GF-D8 (cell line): ENCODE measurements around the gene TARBP1.
A peak's percentile ranks its signal among the peaks of the same experiment; 100 is the strongest.
"Not testable (repeated sequence)": the region's sequence is repeated elsewhere in the genome, so short reads cannot be mapped to it uniquely, and the experiment has no call there.

Experiments
- DNase-seq: peaks from one replicate; lab custom pipeline; 2025; lab: John Stamatoyannopoulos, UW

Gene TARBP1

DNA sequence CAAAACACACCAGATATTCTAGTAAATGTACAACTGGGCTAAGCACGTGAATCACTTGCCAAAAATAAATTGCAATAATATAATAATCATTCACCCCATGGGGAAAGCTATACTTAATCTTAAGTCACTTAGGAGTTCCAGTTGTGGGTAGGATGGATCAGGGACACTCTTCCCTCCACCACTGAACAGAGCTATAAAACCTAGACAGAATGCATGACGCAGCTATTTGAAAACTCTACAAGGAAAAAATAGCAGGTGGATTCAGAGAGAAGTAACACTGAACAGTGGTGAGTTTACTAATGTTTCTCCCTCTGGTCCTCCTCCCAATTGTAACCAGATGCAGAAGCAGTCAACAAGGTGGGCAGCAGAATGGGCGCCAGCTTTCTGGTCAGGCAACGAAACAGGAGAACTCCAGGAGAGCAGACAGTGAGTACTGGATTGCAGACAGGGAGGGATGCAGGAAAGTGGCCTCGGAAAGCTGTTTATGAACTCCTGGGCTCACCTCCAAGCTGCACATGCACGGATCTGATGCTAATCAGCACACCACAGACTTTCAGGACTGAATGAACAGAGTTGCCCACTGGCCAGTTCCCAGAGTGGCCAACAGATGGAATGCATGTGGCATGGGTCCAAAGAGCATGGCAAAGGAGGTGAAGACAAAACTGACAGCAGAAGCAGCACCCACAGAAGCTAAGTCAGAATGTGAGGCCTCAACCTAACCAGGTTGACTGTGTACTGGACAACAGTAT, 41.4 kb downstream of the TARBP1 start:
- DNase-seq, result no peak

DNA sequence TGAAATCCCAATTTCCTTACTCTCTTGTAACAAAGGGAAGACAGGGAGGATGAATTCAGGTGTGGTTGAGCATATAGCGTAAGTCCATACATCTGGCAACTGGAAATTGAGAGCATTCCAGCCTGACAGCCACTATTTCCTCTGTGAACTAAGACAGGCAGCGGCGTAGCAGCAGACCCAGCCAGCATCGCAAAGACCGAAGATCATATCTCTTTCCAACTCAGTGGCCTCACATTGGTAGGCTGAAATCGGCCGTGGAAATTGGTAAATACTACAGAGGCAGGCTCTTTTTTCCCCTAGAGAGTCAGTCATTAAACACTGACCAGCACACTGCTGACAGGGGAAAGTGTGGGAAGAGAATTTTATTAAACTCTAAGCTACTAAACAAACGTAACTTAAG, 43.4 kb downstream of the TARBP1 start:
- DNase-seq, result no peak

DNA sequence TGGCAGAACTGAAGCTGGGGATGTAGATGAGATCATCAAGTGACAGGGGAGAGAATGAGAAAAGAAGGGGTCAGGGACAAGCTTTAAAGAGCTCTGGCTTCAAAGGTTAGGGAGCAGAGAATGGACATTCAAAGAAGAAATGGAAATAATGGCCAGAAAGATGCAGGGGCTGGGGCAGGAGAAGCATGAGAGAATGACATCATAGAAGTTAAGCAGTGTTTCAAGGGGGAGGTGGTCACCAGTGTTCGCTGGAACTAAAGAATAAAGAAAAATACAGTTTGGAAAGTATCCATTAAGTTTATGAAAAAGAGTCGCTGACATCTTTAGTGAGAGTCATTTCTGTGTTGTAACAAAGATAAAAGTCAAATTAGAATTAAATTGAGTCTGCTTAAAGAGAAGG, 44.3 kb downstream of the TARBP1 start:
- DNase-seq, result no peak

DNA sequence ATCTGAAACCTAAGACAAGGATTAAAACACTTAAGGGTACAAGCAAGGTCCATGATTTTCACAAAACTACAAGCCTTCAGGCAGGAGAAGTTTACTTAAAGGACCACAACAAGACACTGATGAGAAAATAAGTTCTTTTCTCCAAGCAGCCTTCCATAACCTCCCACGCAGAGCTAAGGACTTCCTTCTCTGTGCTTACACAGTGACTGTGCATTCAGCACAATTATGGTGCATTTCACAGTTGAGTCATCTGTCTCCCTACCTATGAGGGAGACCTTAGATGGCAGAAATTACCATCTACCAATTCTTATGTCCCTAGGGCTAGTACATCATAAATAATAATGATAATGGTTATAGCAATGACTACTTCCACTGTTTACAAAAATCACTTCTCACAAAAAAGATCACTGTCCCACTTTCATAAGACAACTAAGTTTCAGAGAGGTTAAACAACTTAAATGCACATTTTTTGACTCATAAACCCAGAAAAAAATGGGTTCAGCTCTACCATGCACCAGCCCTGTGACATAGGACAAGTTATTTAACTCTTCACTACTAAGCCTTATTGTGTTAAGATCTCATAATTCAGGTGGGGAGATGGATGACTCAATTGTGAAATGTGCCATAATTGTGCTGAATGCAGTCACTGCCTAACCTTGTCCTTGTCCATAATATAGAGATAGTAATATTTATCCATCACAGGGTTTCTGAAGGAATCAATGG, 45.3 kb downstream of the TARBP1 start:
- DNase-seq, result no peak

DNA sequence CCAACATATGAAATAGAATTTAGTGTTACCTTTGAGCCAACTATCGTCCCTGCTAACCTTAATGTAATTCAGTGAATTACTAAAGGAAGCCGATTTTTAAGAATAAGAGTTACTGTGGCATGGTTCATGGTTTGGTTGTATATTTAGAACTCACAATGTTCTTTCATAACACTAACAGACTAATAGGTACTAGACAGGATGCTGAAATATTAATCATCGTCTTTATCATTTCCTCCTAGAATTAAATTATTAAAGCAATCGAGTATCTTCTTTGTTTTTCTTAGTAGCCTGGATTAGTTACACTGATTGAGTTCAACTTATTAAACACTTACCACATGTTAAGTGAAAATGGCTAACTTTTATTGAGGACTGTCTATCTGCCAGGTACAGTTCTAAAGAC, 47.7 kb downstream of the TARBP1 start:
- no peak for DNase-seq

DNA sequence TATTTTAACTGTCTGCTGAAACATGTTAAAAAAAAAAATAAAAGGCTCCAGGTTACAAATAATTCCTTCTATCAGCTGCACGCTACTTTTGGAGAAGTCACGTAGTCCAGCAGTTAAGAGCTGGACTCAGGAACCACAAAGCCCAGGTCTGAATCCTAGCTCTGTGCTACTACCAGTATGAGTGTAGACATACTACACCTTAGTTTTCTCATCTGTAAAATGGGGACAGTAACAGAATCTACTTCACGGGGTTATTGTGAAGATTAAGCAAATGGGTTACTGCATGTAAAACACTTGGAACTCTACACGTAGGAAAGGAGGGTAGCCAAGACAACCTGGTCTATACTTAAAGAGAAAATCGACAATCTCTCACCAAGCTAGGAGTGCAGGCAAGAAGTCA, 48.3 kb downstream of the TARBP1 start:
- no peak for DNase-seq

DNA sequence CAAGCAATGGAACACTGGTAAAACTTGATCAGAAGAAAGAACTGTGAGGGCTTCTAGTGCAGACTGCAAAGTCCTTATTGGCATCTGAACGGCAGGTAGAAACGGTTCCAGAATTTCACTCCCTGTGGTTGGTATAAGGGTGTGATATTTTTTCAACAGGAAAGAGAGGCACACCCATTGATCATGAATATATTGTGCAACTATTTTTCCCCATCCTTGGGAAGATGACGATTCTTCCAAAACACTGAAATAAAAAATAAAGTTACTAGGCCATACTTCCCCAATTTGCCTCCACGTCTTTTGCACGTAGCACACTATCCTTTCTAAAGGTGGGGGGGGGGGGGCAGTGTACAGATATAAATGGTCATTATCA, 49.6 kb downstream of the TARBP1 start:
- DNase-seq, result no peak

DNA sequence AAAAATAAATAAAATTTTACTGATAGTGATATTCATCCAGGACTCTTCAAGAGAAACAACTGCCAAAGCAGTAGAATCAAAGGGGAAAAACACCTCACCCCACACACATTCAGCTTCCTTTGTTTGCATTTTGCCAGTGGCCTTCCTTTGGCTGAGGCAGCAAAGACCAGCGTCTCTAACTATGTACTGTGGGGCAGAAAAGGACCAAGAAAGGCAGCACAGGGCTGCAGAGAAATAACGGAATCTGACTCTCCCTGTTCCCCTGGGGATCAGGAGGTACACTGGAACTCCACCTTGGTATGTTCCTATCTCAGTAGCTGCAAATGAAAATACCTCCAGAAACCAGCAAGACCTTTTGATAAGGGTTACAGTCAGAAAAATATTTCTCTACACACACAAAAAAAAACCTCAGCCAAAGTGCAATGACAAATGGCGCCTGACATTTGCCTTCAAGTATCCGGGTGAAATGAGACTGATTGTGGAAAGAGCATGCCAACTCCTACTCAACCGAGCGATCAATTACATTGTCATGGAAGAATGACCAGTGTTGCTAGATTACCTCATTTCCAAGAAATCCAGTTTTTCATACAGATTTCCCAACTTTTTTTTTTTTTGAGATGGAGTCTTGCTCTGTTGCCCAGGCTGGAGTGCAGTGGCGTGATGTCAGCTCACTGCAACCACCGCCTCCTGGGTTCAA, 50.9 kb downstream of the TARBP1 start:
- DNase-seq, result no peak

DNA sequence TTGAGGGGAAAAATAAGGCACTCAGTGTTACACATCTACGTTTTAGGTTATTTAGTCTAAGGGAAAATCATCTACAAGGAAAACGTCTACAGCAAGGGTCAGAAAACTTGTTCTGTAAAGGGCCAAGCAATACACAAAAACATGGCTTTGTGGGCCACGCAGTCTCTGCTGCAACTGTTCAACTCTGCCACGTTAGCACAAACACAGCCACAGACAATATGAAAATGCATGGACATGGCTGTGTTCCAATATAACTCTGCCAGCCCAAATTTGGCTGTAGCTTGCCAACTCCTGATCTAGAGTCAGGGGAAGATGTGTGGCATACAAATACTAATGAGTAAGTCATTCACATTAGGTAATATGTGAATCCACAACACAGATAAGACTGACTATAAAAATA, 65.0 kb downstream of the TARBP1 start:
- no peak for DNase-seq

DNA sequence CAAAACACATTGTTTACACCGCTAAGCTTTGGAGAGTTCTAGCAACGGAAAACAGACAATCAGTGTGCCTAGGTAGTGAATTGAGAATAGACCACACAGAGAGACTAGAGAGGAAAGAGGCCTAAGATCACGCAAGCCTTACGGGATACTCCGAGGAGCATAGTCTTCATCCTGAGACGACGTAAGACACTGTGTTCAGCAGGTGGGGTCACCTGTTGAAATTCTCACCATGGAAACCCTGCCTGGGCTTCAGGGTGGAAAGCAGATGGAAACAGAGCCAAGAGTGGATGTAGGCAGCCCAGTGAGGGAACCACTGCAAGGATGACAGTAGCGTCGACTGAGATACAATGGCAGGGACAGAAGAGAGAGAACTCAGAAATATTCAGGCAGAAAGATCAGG, 65.5 kb downstream of the TARBP1 start:
- DNase-seq, result no peak

DNA sequence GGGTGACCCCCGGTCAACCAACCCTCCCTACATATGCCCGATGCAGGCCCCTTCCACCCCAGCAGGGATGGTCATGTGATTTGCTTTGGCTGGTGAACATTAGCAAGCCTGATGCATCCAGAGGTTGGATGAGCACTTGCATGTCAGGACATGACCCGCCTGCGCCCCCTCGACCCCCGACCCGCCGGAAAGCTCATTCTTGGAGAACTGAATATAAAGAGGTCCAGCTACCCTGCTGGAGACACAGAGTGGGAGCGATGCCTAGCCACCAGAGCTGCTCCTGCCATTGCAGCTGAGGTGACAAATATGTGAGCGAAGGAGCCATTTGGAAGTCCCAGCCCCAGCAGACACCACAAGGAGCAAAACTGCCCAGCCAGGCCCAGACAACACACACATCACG, 66.1 kb downstream of the TARBP1 start:
- no peak for DNase-seq

DNA sequence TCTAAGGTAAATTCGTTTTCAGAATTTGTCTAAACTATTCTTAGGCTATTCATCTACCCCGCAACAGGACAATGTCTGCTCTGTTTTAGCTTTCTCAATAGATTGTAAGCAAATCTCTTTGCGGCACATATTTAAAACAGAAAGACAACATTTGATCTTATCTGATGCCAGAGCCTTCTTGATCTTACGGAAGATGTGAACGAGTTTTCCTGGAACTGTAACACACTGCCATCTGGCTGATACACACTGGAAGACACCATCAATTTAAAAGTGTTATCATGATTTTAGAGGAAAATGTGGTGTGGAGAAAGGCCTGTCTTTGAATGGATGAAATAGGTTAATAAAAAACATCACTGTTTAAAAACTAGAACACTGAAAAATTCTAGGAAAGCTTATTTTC, 69.7 kb downstream of the TARBP1 start:
- DNase-seq, result no peak

DNA sequence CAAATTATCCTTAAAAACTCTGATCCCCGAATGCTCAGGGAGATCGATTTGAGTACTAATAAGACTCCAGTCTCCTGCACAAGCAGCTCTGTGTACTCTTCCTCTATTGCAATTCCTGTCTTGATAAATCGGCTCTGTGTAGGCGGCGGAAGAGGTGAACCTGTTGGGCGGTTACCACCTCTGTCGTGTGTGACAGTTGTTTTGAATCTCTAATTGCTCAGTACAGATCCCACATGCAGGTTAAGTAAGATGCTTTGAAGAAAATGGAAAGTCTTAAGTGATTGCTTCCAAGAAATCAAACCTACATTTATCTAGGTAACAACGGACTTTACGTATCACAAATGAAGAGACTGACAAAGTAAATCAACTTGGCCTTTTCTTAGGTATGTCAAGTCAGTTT, 70.2 kb downstream of the TARBP1 start:
- DNase-seq, result no peak

DNA sequence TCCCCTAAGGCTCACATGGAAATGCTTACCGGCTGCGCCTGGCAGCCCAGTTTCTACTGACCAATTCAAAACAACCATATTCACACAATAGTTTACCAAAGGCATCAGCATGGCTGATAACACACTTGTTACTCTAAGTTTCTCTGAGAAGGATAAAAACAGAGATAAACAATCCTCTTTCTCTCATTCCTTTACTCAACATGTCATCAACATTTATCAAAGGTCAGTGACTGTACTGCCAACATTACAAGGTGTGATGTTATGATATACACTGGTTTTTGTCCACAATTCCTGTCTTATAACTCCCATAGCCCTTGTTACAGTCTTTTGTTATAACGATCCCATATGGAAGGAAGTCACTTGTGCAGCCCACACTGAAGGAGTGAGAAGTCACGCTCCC, 72.1 kb downstream of the TARBP1 start:
- no peak for DNase-seq

DNA sequence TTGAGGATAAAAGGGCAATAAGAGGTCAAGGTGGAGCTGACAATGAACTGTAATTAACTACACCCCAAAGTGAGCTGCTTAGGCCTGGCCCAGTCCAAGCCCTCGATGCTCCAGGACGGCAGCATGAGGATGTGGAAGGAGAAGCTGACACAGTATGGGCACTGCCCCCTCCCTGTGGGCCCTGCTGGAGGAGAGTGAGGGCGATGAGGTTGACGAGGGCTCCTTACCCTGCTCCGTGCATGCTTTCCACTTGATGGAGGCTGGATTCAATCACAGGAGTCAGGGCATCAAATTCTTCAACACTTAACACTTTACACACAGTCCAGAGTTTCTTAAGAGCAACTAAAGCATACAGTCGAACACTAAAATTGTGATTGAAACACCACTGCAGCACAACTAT, 73.3 kb downstream of the TARBP1 start:
- no peak for DNase-seq

DNA sequence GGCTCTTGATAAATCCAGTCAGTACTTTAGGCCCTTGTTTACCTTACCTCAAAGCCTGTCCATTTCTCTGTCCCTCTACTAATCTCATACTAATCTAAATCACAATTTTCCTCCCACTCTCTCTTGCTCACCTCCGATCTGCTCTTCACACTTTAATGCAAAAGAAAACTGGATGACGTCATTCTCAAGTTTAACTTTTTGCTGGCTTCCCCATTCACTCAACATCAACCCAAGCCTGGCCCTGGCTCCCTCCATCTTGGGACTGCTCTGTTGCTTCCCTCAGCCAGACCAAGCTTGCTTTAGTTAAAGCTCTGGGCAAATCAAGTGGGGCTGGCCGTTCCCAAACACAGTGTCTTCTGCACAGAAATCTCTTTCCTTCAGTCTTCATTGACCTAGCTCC, 76.0 kb downstream of the TARBP1 start:
- DNase-seq, result no peak

DNA sequence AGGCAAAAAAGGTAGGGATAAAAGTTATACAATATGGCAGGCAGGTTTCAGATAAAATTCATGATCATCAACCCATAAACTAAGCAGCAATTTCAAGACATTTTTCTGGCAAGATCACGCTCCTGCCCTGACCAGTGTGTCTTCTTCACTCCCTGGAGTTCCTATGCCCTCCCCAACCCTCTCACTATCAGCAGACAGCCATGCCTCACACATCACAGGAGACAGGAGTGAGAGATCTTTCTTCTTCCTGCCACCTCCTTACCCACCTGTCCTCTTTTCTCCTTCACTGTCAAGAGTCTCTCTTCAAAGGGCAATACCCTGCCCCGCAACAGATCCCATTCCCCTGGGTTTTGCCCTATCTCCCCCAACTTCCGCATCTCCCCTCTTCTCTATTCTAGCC, 77.3 kb downstream of the TARBP1 start:
- no peak for DNase-seq

DNA sequence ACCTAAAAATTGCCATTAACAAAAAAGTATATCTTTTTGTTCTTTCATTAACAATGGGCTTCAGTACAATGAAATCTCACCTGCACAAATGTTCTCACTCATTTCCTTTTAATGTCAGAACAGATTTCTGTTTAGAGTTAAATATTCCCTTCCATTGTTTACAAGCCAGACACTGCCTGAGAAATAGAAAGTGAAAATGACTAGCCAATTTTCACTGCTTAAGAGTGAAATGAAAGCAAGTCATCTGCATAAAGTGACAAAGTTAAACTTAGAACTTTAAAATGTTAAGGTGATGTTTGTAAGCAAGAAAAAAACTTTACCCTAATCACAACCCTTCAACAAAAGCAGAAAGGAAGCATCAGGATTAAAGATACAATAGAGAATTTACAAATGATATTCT, 78.2 kb downstream of the TARBP1 start:
- no peak for DNase-seq

DNA sequence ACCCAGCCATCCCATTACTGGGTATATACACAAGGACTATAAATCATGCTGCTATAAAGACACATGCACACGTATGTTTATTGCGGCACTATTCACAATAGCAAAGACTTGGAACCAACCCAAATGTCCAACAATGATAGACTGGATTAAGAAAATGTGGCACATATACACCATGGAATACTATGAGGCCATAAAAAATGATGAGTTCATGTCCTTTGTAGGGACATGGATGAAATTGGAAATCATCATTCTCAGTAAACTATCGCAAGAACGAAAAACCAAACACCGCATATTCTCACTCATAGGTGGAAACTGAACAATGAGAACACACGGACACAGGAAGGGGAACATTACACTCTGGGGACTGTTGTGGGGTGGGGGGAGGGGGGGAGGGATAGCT, 79.5 kb downstream of the TARBP1 start:
- not testable (repeated sequence) for DNase-seq

DNA sequence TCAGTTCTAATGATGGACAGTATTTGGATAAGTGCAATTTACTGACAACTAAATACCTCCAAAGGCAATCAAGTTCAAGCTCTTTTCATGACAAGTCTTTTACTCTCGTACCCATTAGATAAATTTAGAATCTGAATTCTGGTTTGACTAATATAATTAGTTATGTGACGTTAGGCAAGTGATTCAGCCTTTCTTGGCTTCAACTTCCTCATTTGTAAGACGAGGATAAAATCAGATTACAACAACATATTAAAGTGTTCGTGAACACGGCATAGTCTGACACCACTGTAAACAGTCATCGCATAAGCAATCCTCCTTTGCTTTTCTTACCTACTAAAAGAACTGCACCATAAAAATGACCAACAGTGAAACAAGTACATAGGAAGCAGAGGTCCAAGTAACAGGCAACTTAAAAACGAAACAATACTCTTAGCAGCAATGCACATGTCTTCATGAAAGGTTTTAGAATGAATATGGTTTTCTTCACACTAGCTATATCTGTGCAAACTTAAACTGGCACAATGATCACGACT, 80.1 kb downstream of the TARBP1 start:
- peak; percentile 16 for DNase-seq

DNA sequence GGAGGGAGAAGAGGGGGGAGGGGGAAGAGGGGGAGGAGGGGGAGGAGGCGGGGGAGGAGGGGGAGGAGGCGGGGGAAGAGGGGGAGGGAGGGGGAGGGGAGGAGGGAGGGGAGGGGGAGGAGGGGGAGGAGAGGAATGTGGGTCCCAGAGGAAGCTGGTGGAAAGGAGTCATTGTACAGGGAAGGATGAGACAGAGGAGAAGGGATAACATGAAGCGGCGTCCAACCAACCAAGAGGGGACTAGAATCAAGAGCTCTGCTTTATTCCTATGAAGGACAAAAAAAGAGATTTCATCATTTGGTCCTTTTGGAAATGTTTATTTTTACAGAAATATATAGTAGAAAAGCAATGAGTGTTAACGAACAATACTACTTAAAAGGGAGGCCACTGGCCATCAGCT, 81.2 kb downstream of the TARBP1 start:
- DNase-seq, result no peak

DNA sequence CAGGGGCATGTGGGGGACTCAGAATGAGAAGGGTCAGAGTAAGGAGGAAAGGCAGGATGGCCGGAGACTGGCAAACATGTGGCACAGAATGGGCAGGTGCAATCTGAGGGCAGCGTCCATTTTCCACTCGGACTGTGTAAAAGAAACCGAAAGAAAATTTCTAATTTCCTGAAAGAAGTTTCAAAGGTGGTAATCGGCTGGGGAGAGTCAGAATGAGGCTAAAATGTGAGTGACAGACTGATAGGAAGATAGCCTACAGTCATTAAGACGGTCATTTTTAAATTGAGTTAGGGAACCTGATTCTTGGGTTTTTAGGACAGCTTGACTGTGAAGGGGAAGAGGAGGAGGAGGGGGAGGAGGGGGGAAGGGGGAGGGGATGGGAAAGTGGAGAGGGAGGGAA, 82.1 kb downstream of the TARBP1 start:
- DNase-seq, result no peak

DNA sequence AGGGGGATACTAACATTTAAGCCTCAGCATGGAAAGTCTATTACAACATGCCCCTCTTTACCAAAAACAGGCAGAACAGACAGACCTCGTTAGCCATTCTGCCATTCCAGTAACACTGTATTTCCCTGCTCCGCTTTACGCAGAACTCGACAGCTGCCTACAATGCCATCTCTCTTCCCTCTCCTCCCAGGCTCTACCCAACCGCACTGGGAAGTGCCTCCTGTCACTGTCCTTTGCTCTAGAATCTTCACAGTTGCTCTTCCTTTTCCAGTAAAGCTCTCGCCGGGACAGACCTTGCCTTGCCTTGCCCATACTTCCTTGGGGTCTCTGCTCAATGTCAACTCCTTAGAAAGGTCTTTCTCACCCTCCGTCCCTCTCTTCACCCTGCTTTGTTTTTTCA, 82.9 kb downstream of the TARBP1 start:
- no peak for DNase-seq
